Mesendoderm (in vitro differentiated cells): ENCODE measurements around the gene M6PR.

Experiments
- DNase-seq: peaks from one replicate; pipeline ENCODE4 v3.0.0; 2013
- H2AK5ac ChIP-seq: 2 replicates; pipeline ENCODE4 v1.6.1; 2013; ENCODE audit warnings: low read length, inconsistent platforms
- H2BK120ac ChIP-seq: 2 replicates; pipeline ENCODE4 v1.6.1; 2013; ENCODE audit warnings: low read depth, mild to moderate bottlenecking, low read length, moderate library complexity, mixed read lengths
- H2BK15ac ChIP-seq: replicated peaks from 2 replicates; pipeline ENCODE4 v1.6.1; 2013; ENCODE audit warnings: low read depth, mild to moderate bottlenecking, moderate library complexity
- H2BK5ac ChIP-seq: 2 replicates; pipeline ENCODE4 v1.6.1; 2013; ENCODE audit warnings: low read length, inconsistent platforms
- H3K18ac ChIP-seq: 2 replicates; pipeline ENCODE4 v1.6.1; 2013; ENCODE audit warnings: mild to moderate bottlenecking, low read length, mixed read lengths
- H3K23ac ChIP-seq: one replicate; pipeline ENCODE4 v1.6.1; 2013; ENCODE audit warnings: low read length
- H3K27ac ChIP-seq: 2 replicates; pipeline ENCODE4 v1.5.1; 2013; ENCODE audit warnings: low read depth, mild to moderate bottlenecking, inconsistent platforms, low read length, moderate library complexity
- H3K27me3 ChIP-seq: 2 replicates; pipeline ENCODE4 v1.6.1; 2013; ENCODE audit warnings: low read length, control low read depth, mild to moderate bottlenecking, inconsistent platforms; ENCODE audit not compliant: insufficient read depth, poor library complexity
- H3K36me3 ChIP-seq: 2 replicates; pipeline ENCODE4 v1.6.1; 2013; ENCODE audit warnings: low read length, inconsistent platforms; ENCODE audit not compliant: control insufficient read depth, insufficient read depth
- H3K4ac ChIP-seq: one replicate; pipeline ENCODE4 v1.6.1; 2013; ENCODE audit warnings: low read depth, mild to moderate bottlenecking, low read length, moderate library complexity
- H3K4me1 ChIP-seq: 2 replicates; pipeline ENCODE4 v1.6.1; 2013; ENCODE audit warnings: low read depth, low read length, inconsistent platforms; ENCODE audit not compliant: control insufficient read depth
- H3K4me2 ChIP-seq: 2 replicates; pipeline ENCODE4 v1.6.1; 2013; ENCODE audit warnings: low read length
- H3K4me3 ChIP-seq: 2 replicates; pipeline ENCODE4 v1.5.1; 2013; ENCODE audit warnings: mild to moderate bottlenecking, low read length
- H3K56ac ChIP-seq: one replicate; pipeline ENCODE4 v1.6.1; 2013; ENCODE audit warnings: low read length
- H3K79me1 ChIP-seq: 2 replicates; pipeline ENCODE4 v1.6.1; 2013; ENCODE audit warnings: low read length, inconsistent platforms
- H3K79me2 ChIP-seq: 2 replicates; pipeline ENCODE4 v1.6.1; 2013; ENCODE audit warnings: mild to moderate bottlenecking, low read length; ENCODE audit not compliant: control insufficient read depth, insufficient read depth
- H3K9ac ChIP-seq: 2 replicates; pipeline ENCODE4 v1.6.1; 2013; ENCODE audit warnings: low read length, inconsistent platforms
- H4K5ac ChIP-seq: one replicate; pipeline ENCODE4 v1.6.1; 2013; ENCODE audit warnings: low read length
- H4K8ac ChIP-seq: one replicate; pipeline ENCODE4 v1.6.1; 2013; ENCODE audit warnings: low read depth, mild to moderate bottlenecking, control low read depth, low read length, moderate library complexity
- WGBS: extraction: QIAGEN DNeasy Blood & Tissue Kit; methylation state at CpG from one replicate; pipeline ENCODE4 v1.1.7; 2013; ENCODE audit warnings: low lambda C conversion rate, missing lambda C conversion rate; ENCODE audit not compliant: insufficient coverage; ENCODE audit errors: extremely low coverage; 5-methylcytosine and 5-hydroxymethylcytosine counted together

The M6PR gene

DNA sequence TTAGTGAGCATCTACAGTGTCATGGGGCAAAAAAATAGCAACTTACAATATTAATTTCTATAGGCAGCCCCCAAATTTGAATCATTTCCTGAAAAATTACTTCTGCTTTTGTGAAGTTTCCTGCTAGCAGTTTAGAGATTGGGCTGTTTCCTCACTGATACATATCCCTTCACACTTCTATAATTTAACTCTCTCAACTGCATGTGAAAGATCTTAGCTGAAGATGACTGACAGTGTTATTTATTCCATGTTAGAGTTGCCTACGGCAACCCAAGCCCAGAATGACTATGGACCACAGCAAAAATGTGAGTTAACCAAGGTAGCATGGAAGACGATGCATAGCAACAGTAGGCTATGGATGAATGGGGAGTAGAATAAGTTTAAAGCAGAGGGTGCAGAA lies 40.0 kb upstream of the M6PR start, which contains the start of gene KLRG1:
Gene KLRG1 (plus strand): TSS at position 134 of the 400 bp plus-strand sequence. CDS start 90 bp downstream, at position 224.
- H3K79me1 ChIP-seq = no peaks in the 10 kb centered on the region
- no peak within 1 kb of the TSS for H2BK120ac ChIP-seq
- H3K9ac ChIP-seq = no peak within 1 kb of the TSS
- no peak within 1 kb of the TSS for H2AK5ac ChIP-seq
- H3K23ac ChIP-seq = no peak within 1 kb of the TSS
- no peak within 1 kb of the TSS for H3K56ac ChIP-seq
- H3K79me2 ChIP-seq = no peaks in the 10 kb centered on the region
- no peak for DNase-seq
- no peak within 1 kb of the TSS for H4K5ac ChIP-seq
- no peak within 1 kb of the TSS for H3K4me3 ChIP-seq
- H3K18ac ChIP-seq = no peak within 1 kb of the TSS
- WGBS = no CpG with 5 or more reads among the region's 2 CpGs
- H3K27me3 ChIP-seq = no peaks in the 10 kb centered on the region
- no peak within 1 kb of the TSS for H2BK15ac ChIP-seq
- no peak within 1 kb of the TSS for H4K8ac ChIP-seq
- no peak within 1 kb of the TSS for H3K27ac ChIP-seq
- H3K4me1 ChIP-seq = peaks cover 2% of the 10 kb centered on the region
- no peak within 1 kb of the TSS for H3K4me2 ChIP-seq
- H3K36me3 ChIP-seq = no peaks in the 10 kb centered on the region
- H3K4ac ChIP-seq = no peak within 1 kb of the TSS
- H2BK5ac ChIP-seq = no peak within 1 kb of the TSS

DNA sequence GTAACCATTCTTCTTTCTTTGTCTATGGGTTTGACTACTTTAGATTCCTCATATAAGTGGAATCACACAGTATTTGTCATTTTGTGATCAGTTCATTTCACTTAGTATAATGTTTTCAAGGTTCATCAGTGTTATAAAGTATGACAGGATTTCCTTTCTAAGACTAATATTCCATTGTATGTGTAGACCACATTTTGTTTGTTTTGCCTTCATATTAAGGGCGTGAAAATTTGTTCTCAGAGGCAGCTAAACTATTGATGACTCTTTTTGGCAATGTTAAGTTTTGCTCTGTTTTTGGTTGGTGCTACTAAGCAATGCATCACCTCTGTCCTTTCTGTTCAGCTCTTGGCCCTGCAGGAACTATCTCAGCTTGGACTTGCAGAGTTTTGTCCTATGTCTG lies 38.2 kb upstream of the M6PR start:
- Histone ChIP-seq H3K56ac (no peak overlapping the region), H4K5ac (no peak overlapping the region), H3K23ac (no peak overlapping the region), H2BK120ac (no peak overlapping the region), H3K4me1 (peaks cover 2% of the 10 kb centered on the region), H3K27ac (no peak overlapping the region), H3K9ac (no peak overlapping the region), H2BK15ac (no peak overlapping the region), H2BK5ac (no peak overlapping the region), H3K79me2 (no peaks in the 10 kb centered on the region), H3K4me2 (no peak overlapping the region), H3K27me3 (no peaks in the 10 kb centered on the region), H4K8ac (no peak overlapping the region), H3K79me1 (no peaks in the 10 kb centered on the region), H3K4me3 (no peak overlapping the region), H3K36me3 (no peaks in the 10 kb centered on the region), H3K4ac (no peak overlapping the region), H3K18ac (no peak overlapping the region), H2AK5ac (no peak overlapping the region)
- no CpG with 5 or more reads among the region's 1 CpG for WGBS
- DNase-seq = no peak

DNA sequence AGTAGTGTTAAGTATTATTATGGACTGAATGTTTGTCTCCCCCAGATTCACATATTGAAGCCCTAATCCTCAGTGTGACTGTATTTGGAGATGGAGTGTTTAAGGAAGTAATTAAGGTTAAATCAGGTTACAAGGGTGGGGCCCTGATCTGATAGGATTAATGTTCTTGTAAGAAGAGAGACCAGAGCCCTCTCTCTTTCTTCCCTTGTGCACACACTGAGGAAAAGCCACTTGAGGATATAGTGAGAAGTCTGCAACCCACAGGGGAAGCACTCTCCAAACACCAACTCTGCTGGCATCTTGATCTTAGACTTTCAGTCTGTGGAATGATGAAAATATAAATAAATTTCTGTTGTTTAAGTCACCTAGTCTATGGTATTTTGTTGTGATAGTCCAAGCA lies 37.7 kb upstream of the M6PR start:
- Histone ChIP-seq H4K5ac (no peak overlapping the region), H2BK15ac (no peak overlapping the region), H3K9ac (no peak overlapping the region), H3K23ac (no peak overlapping the region), H4K8ac (no peak overlapping the region), H2BK5ac (no peak overlapping the region), H2AK5ac (no peak overlapping the region), H3K4me2 (no peak overlapping the region), H2BK120ac (no peak overlapping the region), H3K4me1 (peaks cover 2% of the 10 kb centered on the region), H3K4ac (no peak overlapping the region), H3K79me1 (no peaks in the 10 kb centered on the region), H3K79me2 (no peaks in the 10 kb centered on the region), H3K27me3 (no peaks in the 10 kb centered on the region), H3K4me3 (no peak overlapping the region), H3K27ac (no peak overlapping the region), H3K56ac (no peak overlapping the region), H3K18ac (no peak overlapping the region), H3K36me3 (no peaks in the 10 kb centered on the region)
- no peak for DNase-seq

DNA sequence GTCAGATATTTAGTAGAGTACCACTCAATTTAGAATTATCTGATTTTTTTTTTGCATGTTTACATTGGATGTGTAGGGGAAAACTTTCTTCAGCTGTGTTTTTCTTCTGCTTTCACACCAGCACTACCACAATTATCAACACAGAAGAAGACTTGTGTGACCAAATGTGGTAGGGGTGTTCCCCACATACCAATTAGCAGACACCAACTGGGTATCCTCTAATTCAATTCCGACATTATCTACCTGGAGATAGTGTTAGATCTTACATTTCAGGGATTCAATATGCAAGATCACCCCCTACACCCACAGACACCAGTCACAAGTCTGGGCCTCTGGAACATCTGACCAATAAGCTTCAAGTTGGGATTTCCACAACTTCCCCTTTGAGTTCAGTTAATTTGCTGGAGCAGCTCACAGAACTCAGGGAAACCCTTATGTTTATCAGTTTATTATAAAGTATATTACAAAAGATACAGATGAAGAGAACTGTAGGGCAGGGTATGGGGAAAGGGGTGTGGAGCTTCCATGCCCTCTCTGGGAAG lies 35.8 kb upstream of the M6PR start:
- Histone ChIP-seq H2BK5ac (peak overlapping the region; percentile 28), H3K79me1 (no peaks in the 10 kb centered on the region), H3K56ac (no peak overlapping the region), H3K4me2 (no peak overlapping the region), H3K79me2 (no peaks in the 10 kb centered on the region), H4K5ac (no peak overlapping the region), H3K4me1 (peaks cover 2% of the 10 kb centered on the region), H2AK5ac (no peak overlapping the region), H3K27ac (no peak overlapping the region), H3K36me3 (no peaks in the 10 kb centered on the region), H3K9ac (no peak overlapping the region), H3K4me3 (no peak overlapping the region), H3K18ac (no peak overlapping the region), H3K23ac (no peak overlapping the region), H2BK120ac (no peak overlapping the region), H3K27me3 (no peaks in the 10 kb centered on the region), H4K8ac (no peak overlapping the region), H2BK15ac (no peak overlapping the region), H3K4ac (no peak overlapping the region)
- whole genome bisulfite sequencing = no CpG with 5 or more reads among the region's 1 CpG
- peak; percentile 71 for DNase-seq

DNA sequence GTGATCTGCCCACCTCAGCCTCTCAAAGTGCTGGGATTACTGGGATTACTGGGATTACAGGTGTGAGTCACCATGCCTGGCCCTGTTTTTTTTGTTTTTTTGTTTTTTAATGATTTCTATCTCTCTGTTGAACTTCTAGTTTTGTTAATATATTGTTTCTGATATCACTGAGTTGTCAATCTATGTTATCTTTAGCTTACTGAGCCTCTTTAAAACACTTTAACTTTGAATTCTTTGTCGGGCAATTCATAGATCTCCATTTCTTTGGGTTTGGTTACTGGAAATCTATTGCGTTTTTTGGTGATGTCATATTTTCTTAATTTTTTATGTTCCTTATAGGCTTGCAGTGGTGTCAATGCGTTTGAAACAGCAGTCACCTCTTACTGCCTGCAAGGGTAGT lies 30.7 kb upstream of the M6PR start:
- Histone ChIP-seq H3K9ac (no peak overlapping the region), H4K5ac (no peak overlapping the region), H4K8ac (no peak overlapping the region), H3K79me2 (no peaks in the 10 kb centered on the region), H2BK120ac (no peak overlapping the region), H3K4me3 (no peak overlapping the region), H3K56ac (no peak overlapping the region), H2BK5ac (no peak overlapping the region), H2AK5ac (no peak overlapping the region), H3K23ac (no peak overlapping the region), H3K4ac (no peak overlapping the region), H2BK15ac (no peak overlapping the region), H3K18ac (no peak overlapping the region), H3K36me3 (no peaks in the 10 kb centered on the region), H3K27ac (no peak overlapping the region), H3K4me1 (no peaks in the 10 kb centered on the region), H3K79me1 (no peaks in the 10 kb centered on the region), H3K27me3 (no peaks in the 10 kb centered on the region), H3K4me2 (no peak overlapping the region)
- no CpG with 5 or more reads among the region's 3 CpGs for whole genome bisulfite sequencing
- DNase-seq = no peak

- Histone ChIP-seq H3K27me3 (no peaks in the 10 kb centered on the region), H3K79me2 (no peaks in the 10 kb centered on the region), H3K27ac (no peak overlapping the region), H3K4ac (no peak overlapping the region), H3K23ac (no peak overlapping the region), H3K79me1 (no peaks in the 10 kb centered on the region), H3K4me2 (no peak overlapping the region), H3K36me3 (no peaks in the 10 kb centered on the region), H2BK5ac (no peak overlapping the region), H2BK15ac (no peak overlapping the region), H4K8ac (no peak overlapping the region), H4K5ac (no peak overlapping the region), H3K9ac (no peak overlapping the region), H2BK120ac (no peak overlapping the region), H3K4me1 (no peaks in the 10 kb centered on the region), H3K4me3 (no peak overlapping the region), H2AK5ac (no peak overlapping the region), H3K56ac (no peak overlapping the region), H3K18ac (no peak overlapping the region)
- WGBS = 100% methylated on average over 1 of the region's 1 CpG
- DNase-seq = no peak
Observed at GRCh38 chr12:8970432-8970831, 21.0 kb upstream of the M6PR start.
